SU-DHL-6 (cell line): ENCODE results near the gene RAB17.
"Not testable (repeated sequence)": the region's sequence is repeated elsewhere in the genome, so short reads cannot be mapped to it uniquely, and the experiment has no call there.

Experiments used
- H2AFZ ChIP-seq: fragments of 200-600 bp; sonication (generic); 2 replicates; pipeline ENCODE4 v1.6.1; 2014; ENCODE audit warnings: low read depth, mild to moderate bottlenecking, moderate library complexity, mixed read lengths, antibody characterized with exemption, low read length; ENCODE audit not compliant: severe bottlenecking
- H3F3A ChIP-seq: fragments of 200-600 bp; shearing (Covaris generic); 2 replicates; pipeline ENCODE4 v1.6.0; 2016; ENCODE audit warnings: antibody characterized with exemption, mild to moderate bottlenecking; ENCODE audit not compliant: insufficient read depth
- H3K27ac ChIP-seq: fragments of 200-600 bp; sonication (generic); 2 replicates; pipeline ENCODE4 v1.5.1; 2016; ENCODE audit warnings: low read depth, mild to moderate bottlenecking, low read length, moderate library complexity, mixed read lengths
- H3K27me3 ChIP-seq: fragments of 200-600 bp; sonication (generic), shearing (Covaris generic); 2 replicates; pipeline ENCODE4 v1.6.0; 2014; ENCODE audit warnings: mild to moderate bottlenecking, low read length
- H3K36me3 ChIP-seq: fragments of 200-600 bp; sonication (generic); 2 replicates; pipeline ENCODE4 v1.6.1; 2014; ENCODE audit warnings: mild to moderate bottlenecking, low read length, mixed read lengths
- H3K4me2 ChIP-seq: fragments of 300-600, 200-600 bp; shearing (Covaris generic), sonication (generic); 2 replicates; pipeline ENCODE4 v1.6.0; 2014; ENCODE audit warnings: low read length, low read depth, mild to moderate bottlenecking; ENCODE audit not compliant: poor library complexity, severe bottlenecking
- H3K4me3 ChIP-seq: fragments of 200-600 bp; sonication (generic); 2 replicates; pipeline ENCODE4 v1.5.1; 2014; ENCODE audit warnings: antibody characterized with exemption, low read length, mild to moderate bottlenecking, mixed read lengths; ENCODE audit not compliant: insufficient read depth, poor library complexity, severe bottlenecking
- H3K79me2 ChIP-seq: fragments of 200-600 bp; sonication (generic); 2 replicates; pipeline ENCODE4 v1.6.1; 2014; ENCODE audit warnings: mild to moderate bottlenecking, low read length, moderate library complexity; ENCODE audit not compliant: insufficient read depth
- H3K9ac ChIP-seq: fragments of 200-600 bp; sonication (generic); 2 replicates; pipeline ENCODE4 v1.7.0; 2014; ENCODE audit warnings: mild to moderate bottlenecking, low read length
- H3K9me2 ChIP-seq: fragments of 200-600 bp; sonication (generic); replicated peaks from 2 replicates; pipeline ENCODE4 v1.6.1; 2014; ENCODE audit warnings: low read length; ENCODE audit not compliant: insufficient read depth
- H3K9me3 ChIP-seq: fragments of 200-600 bp; sonication (generic); 2 replicates; pipeline ENCODE4 v1.6.1; 2014; ENCODE audit warnings: low read length, mixed read lengths; ENCODE audit not compliant: insufficient read depth
- H4K20me1 ChIP-seq: fragments of 200-600 bp; sonication (generic); 2 replicates; pipeline ENCODE4 v1.6.1; 2014; ENCODE audit warnings: low read depth, mild to moderate bottlenecking, antibody characterized with exemption, low read length, moderate library complexity, mixed read lengths
- CTCF ChIP-seq: fragments of 200-600 bp; sonication (generic); IDR thresholded peaks from one replicate; pipeline ENCODE4 v1.5.1; 2017; ENCODE audit warnings: antibody characterized with exemption, mild to moderate bottlenecking, low read length, moderate library complexity; ENCODE audit not compliant: insufficient read depth, poor library complexity, severe bottlenecking
- EZH2phosphoT487 ChIP-seq: fragments of 200-600 bp; sonication (generic), shearing (Covaris generic); conservative IDR thresholded peaks from 2 replicates; pipeline ENCODE4 v1.6.1; 2018; ENCODE audit warnings: mild to moderate bottlenecking, antibody characterized with exemption, low read length, moderate library complexity, mixed read lengths

Gene RAB17

GRCh38 chr2:237614151-237614720 lies 23.7 kb upstream of the RAB17 start:
- Histone ChIP-seq H3K9me2 (no peaks in the 10 kb centered on the region), H3K9ac (no peak overlapping the region), H3F3A (no peaks in the 10 kb centered on the region), H3K27ac (no peak overlapping the region), H3K79me2 (no peaks in the 10 kb centered on the region), H3K9me3 (no peaks in the 10 kb centered on the region), H3K36me3 (no peaks in the 10 kb centered on the region), H3K27me3 (no peaks in the 10 kb centered on the region), H2AFZ (no peak overlapping the region), H3K4me3 (no peak overlapping the region), H4K20me1 (no peaks in the 10 kb centered on the region), H3K4me2 (no peak overlapping the region)
- TF ChIP-seq CTCF (no peak), EZH2phosphoT487 (no peak)

GRCh38 chr2:237613679-237614078 lies 23.1 kb upstream of the RAB17 start:
- no peak overlapping the region for H2AFZ ChIP-seq
- H3K9me2 ChIP-seq = no peaks in the 10 kb centered on the region
- H4K20me1 ChIP-seq = no peaks in the 10 kb centered on the region
- no peak overlapping the region for H3K4me3 ChIP-seq
- no peak overlapping the region for H3K9ac ChIP-seq
- H3K36me3 ChIP-seq = no peaks in the 10 kb centered on the region
- TF ChIP-seq CTCF = no peak
- TF ChIP-seq EZH2phosphoT487 = no peak
- no peaks in the 10 kb centered on the region for H3K79me2 ChIP-seq
- H3K27ac ChIP-seq = no peak overlapping the region
- H3K27me3 ChIP-seq = no peaks in the 10 kb centered on the region
- H3F3A ChIP-seq = no peaks in the 10 kb centered on the region
- H3K4me2 ChIP-seq = no peak overlapping the region
- no peaks in the 10 kb centered on the region for H3K9me3 ChIP-seq

GRCh38 chr2:237612527-237613357 lies 22.2 kb upstream of the RAB17 start:
- Histone ChIP-seq H2AFZ (no peak overlapping the region), H3K4me3 (no peak overlapping the region), H3K27me3 (no peaks in the 10 kb centered on the region), H3K4me2 (no peak overlapping the region), H4K20me1 (no peaks in the 10 kb centered on the region), H3K9ac (no peak overlapping the region), H3K79me2 (no peaks in the 10 kb centered on the region), H3K36me3 (no peaks in the 10 kb centered on the region), H3F3A (no peaks in the 10 kb centered on the region), H3K27ac (no peak overlapping the region), H3K9me2 (no peaks in the 10 kb centered on the region), H3K9me3 (no peaks in the 10 kb centered on the region)
- TF ChIP-seq CTCF (no peak), EZH2phosphoT487 (no peak)

- not testable (repeated sequence) for H3K4me3 ChIP-seq, H3K9me2 ChIP-seq, H4K20me1 ChIP-seq, H3K4me2 ChIP-seq, H3K79me2 ChIP-seq, H3K9ac ChIP-seq, H2AFZ ChIP-seq, H3F3A ChIP-seq, H3K36me3 ChIP-seq, H3K27ac ChIP-seq, H3K27me3 ChIP-seq, H3K9me3 ChIP-seq
Measured at GRCh38 chr2:237606522-237606921, 16.0 kb upstream of the RAB17 start.
